Activated naive CD8-positive, alpha-beta T cell treated with anti-CD3 and anti-CD28 coated beads, Interleukin-2, amount 50 U/mL, for 24 hours (primary cell): ENCODE measurements around the gene OR6M1.

Source experiments
- ATAC-seq: fragments of 150-1000 bp; cut with Tn5 transposase; one replicate; pipeline ENCODE4 v1.10.0; 2021
- DNase-seq: peaks from one replicate; pipeline ENCODE4 v3.0.0; 2021
- H3K27ac Mint-ChIP-seq: one replicate; pipeline ENCODE4 v1.8.0; 2021; ENCODE audit warnings: mild to moderate bottlenecking, mixed read lengths
- H3K27me3 Mint-ChIP-seq: one replicate; pipeline ENCODE4 v1.8.0; 2021; ENCODE audit warnings: mixed read lengths
- H3K36me3 Mint-ChIP-seq: one replicate; pipeline ENCODE4 v1.8.0; 2021; ENCODE audit warnings: low read depth, mixed read lengths
- H3K4me1 Mint-ChIP-seq: one replicate; pipeline ENCODE4 v1.8.0; 2021; ENCODE audit warnings: mixed read lengths
- H3K4me3 Mint-ChIP-seq: one replicate; pipeline ENCODE4 v1.8.0; 2021; ENCODE audit warnings: mild to moderate bottlenecking, moderate library complexity, mixed read lengths
- H3K9me3 Mint-ChIP-seq: one replicate; pipeline ENCODE4 v1.8.0; 2021; ENCODE audit warnings: mixed read lengths

The OR6M1 gene

DNA sequence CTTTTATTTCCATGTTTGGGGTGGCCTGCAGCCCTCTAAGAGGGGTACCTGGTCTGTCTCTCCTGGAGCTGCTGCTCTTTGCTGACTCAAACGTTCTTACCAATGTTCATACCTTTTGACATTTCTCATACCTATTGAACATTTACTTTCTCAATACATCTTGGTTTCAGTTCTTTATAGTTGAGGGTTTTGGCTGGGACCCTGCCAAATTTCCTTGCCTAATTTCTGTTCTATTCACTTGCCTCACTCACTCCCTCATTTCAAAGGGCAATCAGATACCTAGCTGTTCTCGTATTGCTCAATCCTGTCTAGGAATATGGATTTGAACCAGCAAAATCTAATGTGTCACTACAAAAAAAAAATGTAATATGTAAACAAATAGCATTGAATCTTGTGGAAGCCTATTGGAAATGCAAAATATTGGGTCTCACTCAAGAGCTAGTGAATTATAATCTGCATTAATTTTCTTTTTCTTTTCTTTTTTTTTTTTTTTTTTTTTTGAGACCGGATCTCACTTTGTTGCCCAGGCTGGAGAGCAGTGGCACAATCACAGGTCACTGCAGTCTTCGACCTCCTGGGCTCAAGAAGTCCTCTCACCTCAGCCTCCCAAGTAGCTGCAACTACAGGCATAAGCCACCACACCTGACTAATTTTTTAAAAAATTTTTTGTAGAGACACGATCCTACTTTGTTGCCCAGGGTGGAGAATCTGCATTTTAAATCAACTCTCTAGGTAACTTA, 7.5 kb downstream of the OR6M1 start:
- Mint-ChIP-seq H3K4me3 (no peak overlapping the region), H3K4me1 (no peaks in the 10 kb centered on the region), H3K27ac (no peak overlapping the region), H3K27me3 (no peaks in the 10 kb centered on the region), H3K36me3 (no peaks in the 10 kb centered on the region), H3K9me3 (no peaks in the 10 kb centered on the region)
- no peak for ATAC-seq
- DNase-seq: no peak

- Mint-ChIP-seq H3K27ac (no peak overlapping the region), H3K27me3 (peaks cover 2% of the 10 kb centered on the region), H3K36me3 (no peaks in the 10 kb centered on the region), H3K4me3 (no peak overlapping the region), H3K9me3 (no peaks in the 10 kb centered on the region), H3K4me1 (no peaks in the 10 kb centered on the region)
- DNase-seq: no peak
- no peak for ATAC-seq
Observed at GRCh38 chr11:123798079-123798478, 8.1 kb downstream of the OR6M1 start.

GRCh38 chr11:123797541-123797940, 8.6 kb downstream of the OR6M1 start:
- no peak for DNase-seq
- no peaks in the 10 kb centered on the region for H3K9me3 Mint-ChIP-seq
- H3K4me3 Mint-ChIP-seq: no peak overlapping the region
- H3K27me3 Mint-ChIP-seq: peaks cover 2% of the 10 kb centered on the region
- H3K4me1 Mint-ChIP-seq: no peaks in the 10 kb centered on the region
- no peak for ATAC-seq
- no peaks in the 10 kb centered on the region for H3K36me3 Mint-ChIP-seq
- H3K27ac Mint-ChIP-seq: no peak overlapping the region

DNA sequence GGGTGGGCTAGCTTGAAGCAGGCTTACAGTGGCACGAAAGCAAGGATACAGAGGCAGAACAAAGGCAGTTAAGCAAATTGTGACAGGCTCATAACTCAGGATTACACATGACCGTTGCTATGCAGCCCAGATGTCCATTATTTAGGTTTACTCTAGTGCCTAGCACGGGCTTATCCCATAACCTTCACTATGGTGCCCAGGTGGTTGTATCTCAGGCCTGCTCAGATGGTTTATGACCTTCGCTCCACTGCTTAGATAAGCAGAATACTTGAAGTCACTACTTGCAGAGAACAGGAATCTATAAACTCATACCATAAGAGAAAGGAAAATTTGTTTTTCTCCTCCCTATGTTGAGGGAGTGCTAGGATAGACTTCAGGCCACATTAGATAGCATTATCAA, 9.0 kb downstream of the OR6M1 start:
- ATAC-seq (no peak), DNase-seq (no peak)
- no peaks in the 10 kb centered on the region for H3K9me3 Mint-ChIP-seq
- no peaks in the 10 kb centered on the region for H3K4me1 Mint-ChIP-seq
- no peaks in the 10 kb centered on the region for H3K36me3 Mint-ChIP-seq
- no peak overlapping the region for H3K4me3 Mint-ChIP-seq
- peaks cover 2% of the 10 kb centered on the region for H3K27me3 Mint-ChIP-seq
- no peak overlapping the region for H3K27ac Mint-ChIP-seq

- H3K36me3 Mint-ChIP-seq: no peaks in the 10 kb centered on the region
- no peaks in the 10 kb centered on the region for H3K4me1 Mint-ChIP-seq
- H3K27me3 Mint-ChIP-seq: peaks cover 2% of the 10 kb centered on the region
- DNase-seq (no peak), ATAC-seq (no peak)
- H3K9me3 Mint-ChIP-seq: no peaks in the 10 kb centered on the region
- no peak overlapping the region for H3K4me3 Mint-ChIP-seq
- no peak overlapping the region for H3K27ac Mint-ChIP-seq
Observed at GRCh38 chr11:123796226-123796625, 9.9 kb downstream of the OR6M1 start.

DNA sequence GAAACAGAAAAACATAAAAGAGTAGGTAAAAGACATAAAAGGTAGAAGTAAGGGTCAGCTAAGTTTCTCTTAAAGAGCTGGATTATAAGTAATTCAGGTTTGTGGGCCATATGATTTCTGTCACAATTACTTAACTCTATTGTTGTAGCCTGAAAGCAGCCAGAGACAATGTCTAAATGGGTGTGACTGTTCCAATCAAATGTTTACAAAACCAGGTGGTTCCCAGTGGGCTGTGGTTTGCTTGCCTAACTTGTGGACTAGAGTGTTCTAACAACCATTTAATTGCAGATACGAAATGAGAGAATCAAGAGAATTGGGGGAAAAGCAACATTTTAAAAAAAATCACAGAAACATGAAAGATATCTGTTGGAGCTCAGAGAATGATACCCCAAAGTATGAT, 22.6 kb downstream of the OR6M1 start:
- ATAC-seq: no peak
- H3K27ac Mint-ChIP-seq: no peak overlapping the region
- DNase-seq: no peak
- peaks cover 14% of the 10 kb centered on the region for H3K27me3 Mint-ChIP-seq
- no peak overlapping the region for H3K4me3 Mint-ChIP-seq
- H3K36me3 Mint-ChIP-seq: no peaks in the 10 kb centered on the region
- H3K9me3 Mint-ChIP-seq: no peaks in the 10 kb centered on the region
- H3K4me1 Mint-ChIP-seq: no peaks in the 10 kb centered on the region

DNA sequence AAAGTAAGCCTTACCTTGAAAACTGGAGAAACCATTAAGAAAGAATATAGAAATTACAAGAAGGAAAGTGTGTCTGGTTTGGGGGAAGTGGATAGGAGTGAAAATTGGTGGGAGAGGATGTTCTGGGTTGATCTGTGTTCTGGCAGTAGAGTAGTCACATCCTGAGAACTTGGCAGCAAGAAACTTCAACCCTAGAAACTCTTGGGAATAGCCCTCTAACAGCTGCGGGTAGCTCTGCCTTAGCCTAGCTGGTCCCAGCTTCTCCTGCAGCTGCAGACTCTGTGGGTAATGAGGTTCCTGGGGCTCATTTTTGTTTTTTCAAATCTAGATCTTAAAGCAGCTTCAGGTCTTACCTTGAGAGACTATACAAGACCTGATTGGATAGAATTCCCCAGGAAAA, 27.6 kb downstream of the OR6M1 start:
- Mint-ChIP-seq H3K4me1 (no peaks in the 10 kb centered on the region), H3K27ac (no peak overlapping the region), H3K27me3 (peaks cover 10% of the 10 kb centered on the region), H3K36me3 (no peaks in the 10 kb centered on the region), H3K4me3 (no peak overlapping the region), H3K9me3 (no peaks in the 10 kb centered on the region)
- DNase-seq (no peak), ATAC-seq (no peak)

DNA sequence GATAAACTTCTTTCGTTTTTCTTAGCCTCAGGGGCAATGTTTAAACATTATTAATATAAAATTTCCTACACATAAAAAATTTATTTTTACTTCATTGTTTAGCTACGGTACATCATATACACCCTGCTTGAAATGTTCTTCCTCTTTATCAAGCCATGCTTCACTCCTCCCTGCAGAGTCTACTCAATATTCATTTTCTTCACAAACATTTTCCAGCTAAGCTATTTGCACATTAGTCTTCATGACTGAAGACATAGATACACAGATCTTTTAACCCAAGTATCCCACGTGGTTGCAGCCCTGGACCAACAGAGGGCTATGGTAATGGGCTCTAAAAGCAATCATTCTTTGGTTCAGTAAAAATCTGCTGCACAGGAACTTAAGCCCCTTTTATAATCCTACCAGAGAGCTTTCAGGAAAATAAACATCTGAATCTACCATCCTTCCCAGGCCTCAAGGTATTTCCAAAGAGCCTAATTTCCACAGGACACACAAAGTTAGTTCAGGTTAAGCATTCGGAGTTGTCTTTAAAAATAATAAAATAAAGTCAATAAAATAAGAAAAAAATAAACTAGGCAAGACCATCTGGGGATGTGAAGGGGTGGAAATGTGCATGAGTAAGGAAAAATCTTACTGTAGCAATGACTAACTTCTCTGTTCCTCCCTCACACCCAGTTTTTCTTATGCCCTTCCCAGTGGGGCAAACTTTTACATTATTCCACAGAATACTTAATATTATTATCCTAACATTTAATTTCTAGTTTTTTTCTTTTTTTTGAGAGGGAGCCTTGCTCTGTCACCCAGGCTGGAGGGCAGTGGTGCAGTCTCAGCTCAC, 30.2 kb downstream of the OR6M1 start:
- H3K27ac Mint-ChIP-seq: no peak overlapping the region
- H3K36me3 Mint-ChIP-seq: no peaks in the 10 kb centered on the region
- no peaks in the 10 kb centered on the region for H3K4me1 Mint-ChIP-seq
- ATAC-seq: no peak
- H3K27me3 Mint-ChIP-seq: peaks cover 5% of the 10 kb centered on the region
- no peak for DNase-seq
- no peak overlapping the region for H3K4me3 Mint-ChIP-seq
- H3K9me3 Mint-ChIP-seq: no peaks in the 10 kb centered on the region

- Mint-ChIP-seq H3K4me1 (no peaks in the 10 kb centered on the region), H3K9me3 (no peaks in the 10 kb centered on the region), H3K4me3 (no peak overlapping the region), H3K36me3 (no peaks in the 10 kb centered on the region), H3K27ac (no peak overlapping the region), H3K27me3 (peaks cover 5% of the 10 kb centered on the region)
- no peak for DNase-seq
- ATAC-seq: no peak
Observed at GRCh38 chr11:123775289-123775688, 30.9 kb downstream of the OR6M1 start.

GRCh38 chr11:123773959-123774358, 32.2 kb downstream of the OR6M1 start:
- DNase-seq (no peak), ATAC-seq (no peak)
- H3K36me3 Mint-ChIP-seq: no peaks in the 10 kb centered on the region
- H3K27me3 Mint-ChIP-seq: peaks cover under 1% of the 10 kb centered on the region
- H3K27ac Mint-ChIP-seq: no peak overlapping the region
- no peaks in the 10 kb centered on the region for H3K4me1 Mint-ChIP-seq
- no peaks in the 10 kb centered on the region for H3K9me3 Mint-ChIP-seq
- H3K4me3 Mint-ChIP-seq: no peak overlapping the region

GRCh38 chr11:123773026-123773425, 33.1 kb downstream of the OR6M1 start:
- Mint-ChIP-seq H3K4me1 (no peaks in the 10 kb centered on the region), H3K27ac (no peak overlapping the region), H3K36me3 (no peaks in the 10 kb centered on the region), H3K27me3 (no peaks in the 10 kb centered on the region), H3K4me3 (no peak overlapping the region), H3K9me3 (no peaks in the 10 kb centered on the region)
- ATAC-seq (no peak), DNase-seq (no peak)

DNA sequence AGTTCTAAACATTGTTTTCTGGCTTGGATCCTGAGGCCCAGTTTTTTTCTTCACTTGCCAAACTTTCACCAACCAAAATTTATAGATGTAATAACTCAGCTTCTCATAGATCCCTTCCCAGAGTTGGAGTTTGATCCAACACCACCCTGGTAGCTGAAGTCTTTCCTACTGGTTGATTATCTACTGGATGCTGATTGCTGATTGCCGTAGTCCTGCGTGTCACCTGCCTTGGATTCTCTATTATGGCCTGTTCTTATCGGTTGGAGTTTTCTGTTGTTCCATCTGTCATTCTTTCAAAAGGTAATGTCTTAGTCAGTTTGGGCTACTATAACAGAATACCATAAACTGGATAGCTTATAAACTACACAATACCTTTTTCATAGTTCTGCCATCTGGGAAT, 34.5 kb downstream of the OR6M1 start:
- H3K27me3 Mint-ChIP-seq: peaks cover 3% of the 10 kb centered on the region
- no peaks in the 10 kb centered on the region for H3K36me3 Mint-ChIP-seq
- no peaks in the 10 kb centered on the region for H3K9me3 Mint-ChIP-seq
- ATAC-seq: no peak
- no peak overlapping the region for H3K27ac Mint-ChIP-seq
- no peak overlapping the region for H3K4me3 Mint-ChIP-seq
- no peak for DNase-seq
- H3K4me1 Mint-ChIP-seq: no peaks in the 10 kb centered on the region

GRCh38 chr11:123770712-123771111, 35.4 kb downstream of the OR6M1 start:
- Mint-ChIP-seq H3K27me3 (peaks cover 5% of the 10 kb centered on the region), H3K27ac (no peak overlapping the region), H3K4me3 (no peak overlapping the region), H3K9me3 (no peaks in the 10 kb centered on the region), H3K36me3 (no peaks in the 10 kb centered on the region), H3K4me1 (no peaks in the 10 kb centered on the region)
- DNase-seq: no peak
- ATAC-seq: no peak

GRCh38 chr11:123765601-123766000, 40.5 kb downstream of the OR6M1 start:
- Mint-ChIP-seq H3K4me1 (no peaks in the 10 kb centered on the region), H3K4me3 (no peak overlapping the region), H3K27me3 (peaks cover 7% of the 10 kb centered on the region), H3K9me3 (peaks cover 18% of the 10 kb centered on the region), H3K27ac (no peak overlapping the region), H3K36me3 (peaks cover 6% of the 10 kb centered on the region)
- no peak for ATAC-seq
- no peak for DNase-seq

- no peaks in the 10 kb centered on the region for H3K4me1 Mint-ChIP-seq
- ATAC-seq (no peak), DNase-seq (no peak)
- no peak overlapping the region for H3K4me3 Mint-ChIP-seq
- no peak overlapping the region for H3K27ac Mint-ChIP-seq
- peaks cover 6% of the 10 kb centered on the region for H3K36me3 Mint-ChIP-seq
- peaks cover 10% of the 10 kb centered on the region for H3K27me3 Mint-ChIP-seq
- peaks cover 18% of the 10 kb centered on the region for H3K9me3 Mint-ChIP-seq
Observed at GRCh38 chr11:123762422-123762821, 43.7 kb downstream of the OR6M1 start.
